CD4-positive, alpha-beta T cell (primary cell): Measurements from ENCODE around the gene TMEM51. TPM values are rescaled to one million over a fixed set of nuclear protein-coding genes. Genes with fewer than 3 reads are reported as not detected.

Experiments
- ATAC-seq: fragments of 200-7000 bp; cut with Tn5 transposase; one replicate; pipeline ENCODE4 v1.10.0; 2022; ENCODE audit warnings: mild to moderate bottlenecking; ENCODE audit not compliant: poor library complexity
- CTCF ChIA-PET: fragments of 350-600 bp; sonication (Branson Sonifier 250); formaldehyde crosslinking; loops from one replicate; lab custom pipeline; 2021; ENCODE audit warnings: antibody characterized with exemption, inconsistent platforms; lab: Charles Lee
- POLR2A ChIA-PET: fragments of 350-600 bp; sonication (Branson Sonifier 250); formaldehyde crosslinking; loops from one replicate; lab custom pipeline; 2021; ENCODE audit warnings: antibody characterized with exemption, inconsistent platforms; lab: Charles Lee
- DNase-seq, 14 experiments: peaks; one replicate each; pipeline ENCODE4 v3.0.0-alpha.2; 2013 to 2020; ENCODE audit warnings: mixed read lengths in 2 of 14
- H3K27ac ChIP-seq, 2 donors: one replicate each; pipeline versions ENCODE4 v1.5.1 to v1.7.0; 2013; ENCODE audit warnings: low read length in 2 of 2, low read depth in 1 of 2, mild to moderate bottlenecking in 1 of 2
- H3K27me3 ChIP-seq, 2 experiments: 1 replicate in 1 of 2; 2 replicates in 1 of 2; pipeline versions ENCODE4 v1.6.1 to v1.7.0; 2013; ENCODE audit warnings: low read length in 2 of 2, control low read depth in 1 of 2, mild to moderate bottlenecking in 1 of 2, moderate library complexity in 1 of 2; ENCODE audit not compliant: insufficient read depth in 2 of 2, control insufficient read depth in 1 of 2
- H3K36me3 ChIP-seq: one replicate; pipeline ENCODE4 v1.6.1; 2013; ENCODE audit warnings: low read length, control low read depth; ENCODE audit not compliant: insufficient read depth
- H3K4me1 ChIP-seq: one replicate; pipeline ENCODE4 v1.6.1; 2013; ENCODE audit warnings: low read length, control low read depth; ENCODE audit not compliant: insufficient read depth
- H3K4me3 ChIP-seq: one replicate; pipeline ENCODE4 v1.5.1; 2013; ENCODE audit warnings: mild to moderate bottlenecking, low read length, moderate library complexity
- H3K9me3 ChIP-seq, 2 experiments: 1 replicate in 1 of 2; 2 replicates in 1 of 2; pipeline versions ENCODE4 v1.6.1 to v1.7.0; 2013; ENCODE audit warnings: low read length in 2 of 2, mild to moderate bottlenecking in 2 of 2, control low read depth in 1 of 2, moderate library complexity in 1 of 2; ENCODE audit not compliant: control insufficient read depth in 1 of 2, insufficient read depth in 1 of 2
- H3K27ac Mint-ChIP-seq: one replicate; pipeline ENCODE4 v1.8.0; 2020; ENCODE audit warnings: mixed read lengths
- H3K27me3 Mint-ChIP-seq: one replicate; pipeline ENCODE4 v1.8.0; 2021; ENCODE audit warnings: mixed read lengths
- H3K36me3 Mint-ChIP-seq: one replicate; pipeline ENCODE4 v1.8.0; 2021; ENCODE audit warnings: low read depth, mixed read lengths
- H3K4me1 Mint-ChIP-seq: one replicate; pipeline ENCODE4 v1.8.0; 2021; ENCODE audit warnings: low read depth, mixed read lengths
- H3K4me3 Mint-ChIP-seq: one replicate; pipeline ENCODE4 v1.8.0; 2020; ENCODE audit warnings: mild to moderate bottlenecking, mixed read lengths
- H3K9me3 Mint-ChIP-seq: one replicate; pipeline ENCODE4 v1.8.0; 2020; ENCODE audit warnings: mixed read lengths
- CTCF ChIP-seq: fragments of 200-600 bp; IDR thresholded peaks from one replicate; pipeline ENCODE4 v1.8.0; 2022; ENCODE audit warnings: antibody characterized with exemption, mild to moderate bottlenecking
- intact Hi-C, 2 experiments: fragments of 100-400 bp; cut with DNase I in 1 of 2; cut with micrococcal nuclease in 1 of 2; formaldehyde crosslinking; loops; one replicate each; pipeline versions ENCODE4 v1.15.1 to v1.9.0; 2023 to 2025; cut with DNase I, micrococcal nuclease
- total RNA-seq, 174 experiments: library from RNA in 2 of 174; stranded (reverse) in 2 of 174; gene quantifications; one replicate each; pipeline ENCODE4 v1.2.3 and lab custom pipeline; 2021 to 2026

Gene TMEM51
- total RNA-seq, 2 experiments from 2014 or later = not detected

- no peak for ATAC-seq
- no peak for DNase-seq
- POLR2A ChIA-PET = no interaction called here
- no peak overlapping the region for H3K27ac Mint-ChIP-seq
- H3K4me1 ChIP-seq = no peaks in the 10 kb centered on the region
- no peaks in the 10 kb centered on the region for H3K9me3 Mint-ChIP-seq
- CTCF ChIA-PET = interaction anchor here (1.1 kb wide), 1 partner anchor 10 kb away, joined by 3 read pairs; no protein-coding TSS in a partner anchor
- no peaks in the 10 kb centered on the region for H3K4me1 Mint-ChIP-seq
- H3K27me3 ChIP-seq = no peaks in the 10 kb centered on the region
- H3K36me3 ChIP-seq = no peaks in the 10 kb centered on the region
- intact Hi-C loops = no loop called here
- H3K4me3 ChIP-seq = no peak overlapping the region
- H3K4me3 Mint-ChIP-seq = no peak overlapping the region
- no peak for TF ChIP-seq CTCF
- no peaks in the 10 kb centered on the region for H3K36me3 Mint-ChIP-seq
- H3K27me3 Mint-ChIP-seq = peaks cover 4% of the 10 kb centered on the region
- no peak overlapping the region for H3K27ac ChIP-seq
- peaks cover 0 to 4% of the 10 kb centered on the region in 2 experiments for H3K9me3 ChIP-seq
These were observed 35.7 kb upstream of the TMEM51 start for GRCh38 chr1:15117671-15118325.

GRCh38 chr1:15118579-15118978, 35.0 kb upstream of the TMEM51 start:
- Histone ChIP-seq H3K27me3 (no peaks in the 10 kb centered on the region), H3K9me3 (peaks cover 0 to 4% of the 10 kb centered on the region in 2 experiments), H3K4me3 (no peak overlapping the region), H3K27ac (no peak overlapping the region), H3K36me3 (no peaks in the 10 kb centered on the region), H3K4me1 (no peaks in the 10 kb centered on the region)
- DNase-seq (no peak), ATAC-seq (no peak)
- TF ChIP-seq CTCF = no peak
- no peaks in the 10 kb centered on the region for H3K36me3 Mint-ChIP-seq
- no peak overlapping the region for H3K4me3 Mint-ChIP-seq
- H3K27me3 Mint-ChIP-seq = peaks cover 4% of the 10 kb centered on the region
- H3K27ac Mint-ChIP-seq = no peak overlapping the region
- no peaks in the 10 kb centered on the region for H3K9me3 Mint-ChIP-seq
- POLR2A ChIA-PET = no interaction called here
- intact Hi-C loops = no loop called here
- CTCF ChIA-PET = no interaction called here
- H3K4me1 Mint-ChIP-seq = no peaks in the 10 kb centered on the region

- H3K4me1 Mint-ChIP-seq = no peaks in the 10 kb centered on the region
- H3K9me3 Mint-ChIP-seq = no peaks in the 10 kb centered on the region
- H3K4me3 ChIP-seq = no peak overlapping the region
- peaks cover 0 to 4% of the 10 kb centered on the region in 2 experiments for H3K9me3 ChIP-seq
- ChIA-PET CTCF (interaction anchor here (1.4 kb wide), 1 partner anchor 8 kb away, joined by 6 read pairs; no protein-coding TSS in a partner anchor), POLR2A (no interaction called here)
- intact Hi-C loops = no loop called here
- ATAC-seq (no peak), DNase-seq (no peak)
- H3K36me3 Mint-ChIP-seq = no peaks in the 10 kb centered on the region
- H3K27ac Mint-ChIP-seq = no peak overlapping the region
- H3K4me1 ChIP-seq = no peaks in the 10 kb centered on the region
- peaks cover 4% of the 10 kb centered on the region for H3K27me3 Mint-ChIP-seq
- H3K27ac ChIP-seq = no peak overlapping the region
- no peaks in the 10 kb centered on the region for H3K36me3 ChIP-seq
- H3K27me3 ChIP-seq = no peaks in the 10 kb centered on the region
- no peak for TF ChIP-seq CTCF
- H3K4me3 Mint-ChIP-seq = no peak overlapping the region
These were observed 33.1 kb upstream of the TMEM51 start for GRCh38 chr1:15120251-15120945.
